ENCODE data around the gene ATG13. TPM values are rescaled to one million over a fixed set of nuclear protein-coding genes. Genes with fewer than 3 reads are reported as not detected.

Gene ATG13
- total RNA-seq, 1 experiment from 2014 or later: 109 TPM

GRCh38 chr11:46698597-46698996, 81.2 kb downstream of the ATG13 start:
- no peak for TF ChIP-seq CTCF (conservative IDR thresholded peaks at IDR 0.05)
- no peak for TF ChIP-seq EZH2 (IDR thresholded peaks at IDR 0.05; ENCODE audit: low read depth)
- H3K27ac ChIP-seq: no peak overlapping the region
- peaks cover 12% of the 10 kb centered on the region; the same call in 1 of the 2 replicates for H3K36me3 ChIP-seq (ENCODE audit: low read depth)
- H3K27me3 ChIP-seq (ENCODE audit: insufficient read depth, low read depth): no peaks in the 10 kb centered on the region
- peaks cover 6% of the 10 kb centered on the region; the same call in 1 of the 2 replicates for H3F3A ChIP-seq (ENCODE audit: insufficient read depth, low read depth)
- H3K9me2 ChIP-seq (ENCODE audit: insufficient read depth): no peaks in the 10 kb centered on the region
- intact Hi-C loops (cut with micrococcal nuclease; ENCODE audit: unreplicated experiment): no loop called here
- peaks cover 45% of the 10 kb centered on the region for H3K79me2 ChIP-seq (ENCODE audit: low read depth)
- H3K4me1 ChIP-seq (replicated peaks; ENCODE audit: insufficient read depth): peaks cover 13% of the 10 kb centered on the region
- 0 out of 2 replicates have a peak overlapping the region, but pooled peaks have one; percentile 99 for H3K4me2 ChIP-seq
- H3K9me3 ChIP-seq (ENCODE audit: insufficient read depth, low read depth): no peaks in the 10 kb centered on the region
- no peak for DNase-seq
- H3K4me3 ChIP-seq: no peak overlapping the region
- BruUV-seq (replicated peaks): no TSS peak
- POLR2A ChIA-PET (ENCODE audit: unreplicated experiment): interaction anchor here (1.1 kb wide), 1 partner anchor 23 kb away, joined by 4 read pairs; no protein-coding TSS in a partner anchor
- CTCF ChIA-PET: interaction anchor here (0.7 kb wide), 1 partner anchor 23 kb away, joined by 3 read pairs; no protein-coding TSS in a partner anchor
- H4K20me1 ChIP-seq (ENCODE audit: insufficient read depth): no peaks in the 10 kb centered on the region
- no peak overlapping the region for H2AFZ ChIP-seq

DNA sequence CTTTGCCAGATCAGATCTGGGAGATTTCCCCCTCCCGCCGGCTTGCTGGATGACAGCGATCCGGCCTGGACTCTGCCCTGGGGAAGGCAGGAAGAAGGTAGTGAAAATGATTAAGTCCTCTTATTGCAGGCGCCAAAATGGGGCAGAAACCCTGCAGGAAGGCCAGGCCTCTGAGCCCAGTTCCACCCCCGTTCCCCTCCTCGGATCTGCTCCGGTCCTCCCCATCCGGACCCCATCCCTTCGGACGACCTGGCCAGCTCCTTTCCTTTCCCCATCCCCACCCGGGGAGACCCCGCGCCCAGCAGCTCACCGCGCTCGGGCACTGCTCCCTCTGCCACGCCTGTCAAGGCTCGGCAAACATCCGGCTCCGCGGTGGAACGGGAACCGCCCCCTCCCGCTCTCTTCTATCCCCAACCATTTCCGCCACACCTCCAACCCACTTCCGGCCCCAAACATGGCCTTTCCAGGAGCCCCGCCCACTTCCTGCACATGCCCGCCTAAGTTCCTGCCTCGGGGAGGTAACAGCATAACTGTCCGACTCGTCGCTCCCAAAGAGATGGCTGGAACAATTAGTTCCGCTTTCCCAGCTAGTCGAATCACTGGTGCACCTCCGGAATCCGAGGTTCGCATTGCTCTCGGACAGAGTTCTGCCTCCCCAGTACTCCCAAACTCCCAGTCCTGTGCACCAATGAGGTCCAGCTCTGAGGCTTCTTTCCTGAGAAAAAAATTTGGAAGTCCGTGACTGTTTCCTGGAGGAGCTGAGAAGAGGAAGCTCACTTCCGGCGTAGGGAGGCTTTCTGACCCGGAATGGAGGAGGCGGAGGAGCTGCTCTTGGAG, 83.1 kb downstream of the ATG13 start, which contains the start of the genes ARHGAP1 and ZNF408:
ARHGAP1 (minus strand) TSS at position 379 of the 837 bp plus-strand sequence. CDS start 4,512 bp downstream, outside the sequence.
ZNF408 (plus strand) TSS at position 791 of the 837 bp plus-strand sequence; CDS start at position 808, 17 bp downstream.
- peaks cover 21% of the 10 kb centered on the region; the same call in 1 of the 2 replicates for H3K36me3 ChIP-seq (ENCODE audit: low read depth)
- H3F3A ChIP-seq (ENCODE audit: insufficient read depth, low read depth): peaks cover 6% of the 10 kb centered on the region; the same call in 1 of the 2 replicates
- no peaks in the 10 kb centered on the region for H3K9me2 ChIP-seq (ENCODE audit: insufficient read depth)
- DNase-seq: peak; percentile 96 to 99
- H3K27me3 ChIP-seq (ENCODE audit: insufficient read depth, low read depth): no peaks in the 10 kb centered on the region
- H3K79me2 ChIP-seq (ENCODE audit: low read depth): peaks cover 45% of the 10 kb centered on the region
- no peaks in the 10 kb centered on the region for H4K20me1 ChIP-seq (ENCODE audit: insufficient read depth)
- CTCF ChIA-PET: interaction anchor here (0.6 kb wide), 1 partner anchor 655 kb away, joined by 4 read pairs; no protein-coding TSS in a partner anchor
- H3K4me1 ChIP-seq (replicated peaks; ENCODE audit: insufficient read depth): peaks cover 13% of the 10 kb centered on the region
- POLR2A ChIA-PET (ENCODE audit: unreplicated experiment): interaction anchor here (0.5 to 0.8 kb wide), 7 partner anchors 11 to 1060 kb away, joined by 3 to 22 read pairs (median 4); no protein-coding TSS in a partner anchor
- peak within 1 kb of the TSS; percentile 82 for H2AFZ ChIP-seq
- H3K4me3 ChIP-seq: peak within 1 kb of the TSS; percentile 61
- H3K4me2 ChIP-seq: peak within 1 kb of the TSS; percentile 99
- no peak for TF ChIP-seq CTCF (conservative IDR thresholded peaks at IDR 0.05)
- TF ChIP-seq EZH2 (IDR thresholded peaks at IDR 0.05; ENCODE audit: low read depth): no peak
- H3K9me3 ChIP-seq (ENCODE audit: insufficient read depth, low read depth): no peaks in the 10 kb centered on the region
- H3K27ac ChIP-seq: peak within 1 kb of the TSS; percentile 64
- no TSS peak for BruUV-seq (replicated peaks)
- intact Hi-C loops (cut with micrococcal nuclease; ENCODE audit: unreplicated experiment): loop anchor here (1.0 kb wide), 1 partner anchor 83 kb away; the partner anchor contains the start of genes ATG13 and HARBI1

- TF ChIP-seq EZH2 (IDR thresholded peaks at IDR 0.05; ENCODE audit: low read depth) (no peak), CTCF (conservative IDR thresholded peaks at IDR 0.05) (no peak)
- H3F3A ChIP-seq (ENCODE audit: insufficient read depth, low read depth): peaks cover 6% of the 10 kb centered on the region; the same call in 1 of the 2 replicates
- peak overlapping the region; percentile 46; the same call in 1 of the 2 replicates for H3K27ac ChIP-seq
- TSS peak; percentile 56 for BruUV-seq (replicated peaks)
- H2AFZ ChIP-seq: peak overlapping the region; percentile 82
- H3K36me3 ChIP-seq (ENCODE audit: low read depth): peaks cover 27% of the 10 kb centered on the region; the same call in 1 of the 2 replicates
- H3K9me3 ChIP-seq (ENCODE audit: insufficient read depth, low read depth): no peaks in the 10 kb centered on the region
- no peak for DNase-seq
- H3K4me1 ChIP-seq (replicated peaks; ENCODE audit: insufficient read depth): peaks cover 13% of the 10 kb centered on the region
- H4K20me1 ChIP-seq (ENCODE audit: insufficient read depth): peaks cover 1% of the 10 kb centered on the region; the same call in 1 of the 2 replicates
- ChIA-PET POLR2A (ENCODE audit: unreplicated experiment) (interaction anchor here (0.6 to 0.8 kb wide), 4 partner anchors 11 to 1059 kb away, joined by 3 to 22 read pairs (median 4); no protein-coding TSS in a partner anchor), CTCF (no interaction called here)
- H3K9me2 ChIP-seq (ENCODE audit: insufficient read depth): no peaks in the 10 kb centered on the region
- peak overlapping the region; percentile 61 for H3K4me3 ChIP-seq
- intact Hi-C loops (cut with micrococcal nuclease; ENCODE audit: unreplicated experiment): no loop called here
- peaks cover 45% of the 10 kb centered on the region for H3K79me2 ChIP-seq (ENCODE audit: low read depth)
- peak overlapping the region; percentile 99 for H3K4me2 ChIP-seq
- H3K27me3 ChIP-seq (ENCODE audit: insufficient read depth, low read depth): no peaks in the 10 kb centered on the region
Measured at GRCh38 chr11:46701078-46701654, 83.8 kb downstream of the ATG13 start.

Measured in PC-9 (cell line).